T-helper 1 cell treated with Interleukin-12 subunit alpha and Interleukin-12 subunit beta and Interleukin-4 antibody, amounts not matched to agents 30 ng/mL and 1 ng/mL, for 36 hours (primary cell): Measurements from ENCODE around the gene CYB5R3. TPM values are rescaled to one million over a fixed set of nuclear protein-coding genes. Genes with fewer than 3 reads are reported as not detected.
"Not testable (repeated sequence)": the region's sequence is repeated elsewhere in the genome, so short reads cannot be mapped to it uniquely, and the experiment has no call there.

Experiments
- intact Hi-C: fragments of 100-400 bp; cut with micrococcal nuclease; formaldehyde crosslinking; loops from one replicate; pipeline ENCODE4 v1.15.1; 2024
- total RNA-seq: library from RNA; stranded (reverse); gene quantifications from 2 replicates; pipeline ENCODE4 v1.2.3, GENCODE V29; 2022

CYB5R3 gene
- total RNA-seq, 1 donor from 2014 or later, result 65.8 TPM

DNA sequence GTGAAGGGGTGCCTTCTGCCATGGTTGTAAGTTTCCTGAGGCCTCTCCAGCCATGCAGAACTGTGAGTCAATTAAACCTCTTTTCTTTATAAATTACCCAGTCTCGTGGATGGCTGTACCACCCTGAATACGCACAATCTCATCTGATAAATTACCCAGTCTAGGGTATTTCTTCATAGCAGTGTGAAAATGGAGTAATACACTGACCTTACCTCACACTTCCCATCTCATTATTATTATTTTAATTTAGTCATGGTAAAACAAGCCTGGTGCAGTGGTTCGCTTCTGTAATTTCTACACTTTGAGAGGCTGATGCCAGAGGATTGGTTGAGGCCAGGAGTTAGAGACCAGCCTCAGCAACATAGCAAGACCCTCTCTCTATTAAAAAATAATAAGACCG lies 30.5 kb upstream of the CYB5R3 start:
- intact Hi-C loops, result no loop called here

- intact Hi-C loops, result no loop called here
Measured at GRCh38 chr22:42678894-42679293, 29.7 kb upstream of the CYB5R3 start.

DNA sequence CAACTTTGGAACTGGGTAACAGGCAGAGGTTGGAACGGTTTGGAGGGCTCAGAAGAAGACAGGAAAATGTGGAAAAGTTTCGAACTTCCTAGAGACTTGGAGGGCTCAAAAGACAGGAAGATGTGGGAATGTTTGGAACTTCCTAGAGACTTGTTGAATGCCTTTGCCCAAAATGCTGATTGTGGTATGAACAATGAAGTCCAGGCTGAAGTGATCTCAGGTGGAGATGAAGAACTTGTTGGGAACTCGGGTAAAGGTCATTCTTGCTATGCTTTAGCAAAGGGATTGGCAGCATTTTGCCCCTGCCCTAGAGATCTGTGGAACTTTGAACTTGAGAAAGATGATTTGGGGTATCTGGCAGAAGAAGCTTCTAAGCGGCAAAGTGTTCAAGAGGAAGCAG lies 28.7 kb upstream of the CYB5R3 start:
- intact Hi-C loops, result not testable (repeated sequence)

DNA sequence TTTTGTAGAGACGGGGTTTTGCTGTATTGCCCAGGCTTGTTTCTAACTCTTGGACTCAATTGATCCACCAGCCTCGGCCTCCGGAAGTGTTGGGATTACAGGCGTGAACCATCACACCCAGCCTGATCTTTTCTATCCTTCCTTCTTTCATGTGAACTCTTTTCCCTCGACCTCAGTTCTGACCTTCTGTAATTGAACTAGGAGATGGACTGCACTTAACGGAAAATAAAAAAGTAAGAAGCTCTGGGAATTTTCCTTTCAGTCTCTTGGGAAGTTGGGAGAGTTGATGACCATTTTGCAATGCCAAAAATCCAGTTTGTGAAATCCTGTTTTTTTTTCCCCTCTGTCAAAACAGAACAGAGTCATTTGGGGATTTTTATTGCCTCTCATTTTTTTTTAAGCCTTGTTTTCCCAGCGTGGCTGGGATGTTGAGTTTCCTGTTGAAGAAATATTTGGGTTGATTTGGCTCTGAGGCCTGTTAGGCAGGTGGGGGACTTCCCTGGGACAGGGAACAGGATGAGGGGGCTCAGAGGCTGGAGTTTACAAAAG lies 26.9 kb upstream of the CYB5R3 start:
- intact Hi-C loops, result no loop called here

DNA sequence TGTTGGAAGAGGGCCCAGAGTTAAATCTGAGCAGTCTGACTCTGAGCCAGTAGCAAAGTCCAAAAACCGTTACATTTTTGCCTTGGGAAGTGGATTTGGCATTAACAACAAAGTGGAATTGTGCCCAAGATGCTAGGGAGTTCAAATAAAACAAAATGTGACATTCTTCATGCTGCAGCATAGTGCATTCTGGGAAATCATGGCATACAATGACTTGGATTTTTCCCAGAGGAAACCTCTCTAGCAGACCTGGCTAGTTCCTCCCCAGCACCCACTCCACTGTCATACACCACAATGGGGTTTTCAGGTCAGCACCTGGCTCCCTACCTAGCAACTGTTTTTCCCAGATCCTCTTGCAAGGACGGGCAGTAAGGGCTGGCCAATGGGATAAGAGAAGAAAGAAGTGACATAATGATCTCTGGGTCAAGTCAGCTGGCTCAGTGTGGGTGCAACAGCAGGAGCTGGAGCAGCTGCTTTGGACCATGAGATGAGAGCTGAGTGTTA lies 24.8 kb upstream of the CYB5R3 start:
- intact Hi-C loops, result no loop called here

DNA sequence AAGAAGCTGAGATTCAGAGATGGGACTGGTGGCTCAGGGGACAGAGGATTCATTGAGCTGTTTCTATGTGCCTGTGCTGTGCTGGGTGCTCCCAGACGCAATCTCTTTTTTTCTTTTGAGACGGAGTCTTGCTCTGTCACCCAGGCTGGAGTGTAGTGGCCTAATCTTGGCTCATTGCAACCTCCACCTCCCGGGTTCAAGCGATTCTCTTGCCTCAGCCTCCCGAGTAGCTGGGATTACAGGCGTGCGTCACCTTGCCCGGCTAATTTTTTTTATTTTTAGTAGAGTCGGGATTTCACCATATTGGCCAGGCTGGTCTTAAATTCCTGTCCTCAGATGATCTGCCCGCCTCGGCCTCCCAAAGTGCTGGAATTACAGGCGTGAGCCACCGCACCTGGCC lies 23.9 kb upstream of the CYB5R3 start:
- intact Hi-C loops, result not testable (repeated sequence)

- intact Hi-C loops, result loop anchor here (1.0 kb wide), 1 partner anchor 9 kb away; no protein-coding TSS in a partner anchor
Measured at GRCh38 chr22:42670921-42671709, 21.9 kb upstream of the CYB5R3 start.

GRCh38 chr22:42670046-42670445 lies 20.9 kb upstream of the CYB5R3 start:
- intact Hi-C loops, result no loop called here

DNA sequence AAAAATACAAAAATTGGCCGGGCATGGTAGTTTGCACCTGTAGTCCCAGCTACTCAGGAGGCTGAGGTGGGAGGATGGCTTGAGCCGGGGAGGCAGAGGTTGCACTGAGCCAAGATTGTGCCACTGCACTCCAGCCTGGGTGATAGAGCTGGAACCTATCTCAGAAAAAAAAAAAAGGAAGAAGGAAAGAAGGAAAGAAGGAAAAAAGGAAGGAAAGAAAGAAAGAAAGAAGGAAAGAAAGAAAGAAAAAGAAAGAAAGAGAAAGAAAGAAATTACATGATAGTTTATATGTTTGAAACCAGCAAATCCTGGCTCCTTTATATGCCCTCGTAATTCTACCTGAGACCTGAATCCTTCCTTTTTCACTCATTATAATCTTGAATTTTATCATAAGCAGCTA lies 17.2 kb upstream of the CYB5R3 start:
- intact Hi-C loops, result not testable (repeated sequence)

- intact Hi-C loops, result loop anchor here (5.0 kb wide), 1 partner anchor 422 kb away; the partner anchor contains the start of gene TTLL1
Measured at GRCh38 chr22:42664976-42665831, 16.0 kb upstream of the CYB5R3 start.

DNA sequence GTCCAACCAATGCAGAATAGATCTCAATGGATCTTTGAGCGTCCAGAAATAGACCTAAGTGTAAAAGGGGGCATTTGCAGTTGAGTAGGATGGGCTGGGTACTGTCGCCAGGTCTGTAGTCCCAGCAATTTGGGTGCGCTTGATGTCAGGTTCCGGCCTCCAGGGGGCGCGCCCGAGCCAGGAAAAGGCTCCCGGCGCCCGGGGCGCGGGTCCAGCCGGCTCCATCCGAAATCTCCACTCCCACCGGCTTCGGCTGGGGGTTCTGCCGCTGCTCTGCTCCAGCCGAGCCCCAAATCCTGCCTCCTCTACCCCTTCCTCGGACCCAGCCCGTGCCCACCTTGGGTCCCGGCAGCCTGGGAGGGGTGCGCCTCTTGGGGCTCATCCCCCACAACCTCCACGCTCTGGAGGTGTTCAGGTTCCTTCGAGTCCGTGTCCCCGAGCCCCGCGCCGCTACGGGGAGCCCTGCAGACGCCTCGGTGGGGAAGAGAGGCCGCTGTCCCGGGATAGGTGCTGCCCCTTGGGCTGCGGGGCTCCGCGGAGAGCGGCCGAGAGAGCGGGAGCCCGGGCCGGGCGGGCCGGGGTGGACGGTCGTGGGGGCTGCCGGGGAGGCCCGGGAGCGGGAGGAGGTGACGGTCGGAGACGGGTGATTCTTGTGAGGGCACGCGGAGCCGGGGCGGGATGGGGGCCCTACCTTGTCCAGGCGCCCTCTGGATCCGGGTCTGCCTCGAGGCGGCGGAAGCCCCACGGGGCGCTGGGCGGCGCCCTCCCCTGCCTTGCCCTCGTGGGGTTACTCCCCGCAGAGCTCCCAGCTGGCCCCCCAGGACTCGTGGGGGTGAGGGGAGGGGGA lies 13.0 kb upstream of the CYB5R3 start:
- intact Hi-C loops, result loop anchor here (1.0 to 5.0 kb wide), 5 partner anchors 9 to 425 kb away; partner anchors contain the start of genes POLDIP3 and TTLL1

GRCh38 chr22:42656578-42656977 lies 7.4 kb upstream of the CYB5R3 start:
- intact Hi-C loops, result no loop called here

DNA sequence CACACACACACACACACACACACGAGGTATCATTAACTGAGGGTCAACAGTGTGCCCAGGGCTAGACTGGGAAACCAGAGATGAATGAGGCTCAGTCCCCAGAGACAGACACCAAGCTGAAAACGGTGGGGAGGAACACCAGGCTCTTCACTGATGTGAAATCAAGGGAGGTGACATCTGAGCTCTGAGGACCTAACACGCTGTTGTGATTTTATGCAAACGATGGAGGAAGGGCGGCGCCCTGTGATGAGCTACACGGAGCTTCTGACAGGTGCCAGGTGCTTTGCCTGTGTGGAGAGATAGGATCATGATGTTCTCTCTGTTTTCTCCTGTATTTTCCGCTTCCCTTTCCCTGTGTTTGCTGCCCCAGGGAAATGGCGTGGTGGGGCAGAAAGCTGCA lies 6.5 kb upstream of the CYB5R3 start:
- intact Hi-C loops, result no loop called here

GRCh38 chr22:42654436-42655073 lies 5.4 kb upstream of the CYB5R3 start:
- intact Hi-C loops, result no loop called here

- intact Hi-C loops, result no loop called here
Measured at GRCh38 chr22:42653999-42654398, 4.8 kb upstream of the CYB5R3 start.

DNA sequence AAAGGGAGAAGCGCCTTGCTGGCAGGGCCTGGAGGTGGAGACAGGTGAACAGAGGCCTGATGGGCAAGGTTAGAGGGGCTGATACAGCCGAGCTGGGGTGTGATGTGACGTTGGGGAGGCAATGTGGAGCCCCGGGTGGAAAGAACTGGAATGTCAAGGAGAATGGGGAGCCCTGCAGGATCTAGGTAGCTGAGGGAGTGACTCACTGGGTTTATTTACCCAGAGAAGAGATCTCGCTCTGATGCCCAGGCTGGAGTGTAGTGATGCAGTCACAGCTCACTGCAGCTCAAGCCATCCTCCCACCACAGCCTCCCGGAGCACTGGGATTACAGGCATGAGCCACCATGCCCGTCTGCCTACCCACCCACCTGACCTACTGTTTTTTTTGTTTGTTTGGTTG lies 1.9 kb upstream of the CYB5R3 start:
- intact Hi-C loops, result no loop called here

DNA sequence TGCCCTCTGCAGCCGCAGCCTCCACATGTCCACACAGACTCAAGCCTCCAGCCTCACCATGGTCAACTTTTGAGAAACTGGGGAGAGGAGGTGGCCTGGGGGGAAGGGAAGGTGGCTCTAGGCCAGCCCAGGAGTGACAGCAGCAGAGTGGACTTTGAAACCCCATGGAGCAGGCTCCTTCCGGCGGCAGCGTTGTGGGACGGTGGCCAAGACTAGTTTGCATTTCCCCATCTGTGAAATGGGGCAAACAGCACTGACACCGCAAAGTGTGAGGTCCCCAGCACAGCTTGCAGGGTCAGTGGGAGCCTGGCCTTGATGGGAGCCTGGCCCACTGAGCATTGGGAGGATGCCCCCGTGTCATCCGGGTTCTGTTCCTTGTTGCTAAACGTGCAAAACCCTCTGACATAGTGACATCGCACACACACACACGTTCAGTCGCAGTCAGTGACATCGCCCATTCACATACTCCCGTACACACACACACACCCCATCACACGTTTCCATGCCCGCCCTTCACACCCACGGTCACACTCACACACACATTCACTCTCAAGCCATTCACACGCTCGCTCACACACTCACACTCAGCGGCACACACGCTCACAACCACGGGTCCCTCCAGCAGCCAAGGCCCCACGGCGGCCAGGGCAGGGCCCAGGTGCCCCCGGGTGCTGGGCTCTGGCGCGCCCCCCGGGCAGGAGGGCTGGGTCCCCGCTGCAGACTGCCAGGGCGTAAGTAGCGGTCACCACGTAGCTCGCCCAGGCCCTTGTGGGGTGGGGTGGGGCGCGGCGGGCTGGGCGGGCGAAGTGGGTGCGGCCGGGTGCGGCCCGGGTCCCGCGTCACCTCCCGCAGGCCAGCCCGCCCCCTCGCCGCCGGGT lies 585 bp downstream of the CYB5R3 start:
- intact Hi-C loops, result loop anchor here (1.0 to 2.0 kb wide), 2 partner anchors 33 to 208 kb away; partner anchors contain the start of gene ARFGAP3

DNA sequence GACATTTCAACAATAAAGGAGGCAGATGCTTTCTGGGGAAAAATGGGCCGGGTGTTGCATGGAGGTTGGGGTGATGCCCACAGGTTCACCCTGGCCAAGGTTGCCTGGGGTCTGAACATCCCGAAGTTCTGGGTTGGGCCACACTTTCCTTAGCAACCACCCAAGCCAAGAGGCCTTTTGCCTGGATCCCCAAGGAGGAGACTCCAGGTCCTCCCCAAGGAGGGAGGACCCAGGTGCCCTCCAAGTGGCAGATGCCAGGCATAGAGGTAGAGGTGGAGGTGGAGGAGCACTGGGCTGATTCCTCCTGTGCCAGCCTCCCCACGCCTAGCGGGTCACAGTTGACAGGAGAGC lies 1.2 kb downstream of the CYB5R3 start:
- intact Hi-C loops, result loop anchor here (2.0 kb wide), 1 partner anchor 209 kb away; the partner anchor contains the start of gene ARFGAP3
